GM19372 (cell line): Measurements from ENCODE around the gene PDCD1.

Source experiments
- ATAC-seq: cut with Tn5 transposase; IDR thresholded peaks from one replicate; pipeline ENCODE4 v1.9.1; 2021; ENCODE audit warnings: mild to moderate bottlenecking, low read depth, moderate library complexity; ENCODE audit not compliant: unreplicated experiment

The PDCD1 gene

GRCh38 chr2:241853651-241854341 lies 4.9 kb downstream of the PDCD1 start:
- no peak for ATAC-seq

- ATAC-seq: no peak
These were observed 5.6 kb downstream of the PDCD1 start for GRCh38 chr2:241852981-241853631.

GRCh38 chr2:241852116-241852980 lies 6.3 kb downstream of the PDCD1 start:
- ATAC-seq: no peak

GRCh38 chr2:241851325-241852115 lies 7.2 kb downstream of the PDCD1 start:
- ATAC-seq: no peak

GRCh38 chr2:241850544-241851324 lies 8.0 kb downstream of the PDCD1 start:
- ATAC-seq: no peak

GRCh38 chr2:241849616-241850543 lies 8.8 kb downstream of the PDCD1 start:
- no peak for ATAC-seq

GRCh38 chr2:241848761-241849615 lies 9.7 kb downstream of the PDCD1 start:
- ATAC-seq: no peak

- ATAC-seq: no peak
These were observed 12.3 kb downstream of the PDCD1 start for GRCh38 chr2:241846406-241846805.

- no peak for ATAC-seq
These were observed 13.7 kb downstream of the PDCD1 start for GRCh38 chr2:241844831-241845578.

- ATAC-seq: peak; percentile 63
These were observed 14.5 kb downstream of the PDCD1 start for GRCh38 chr2:241844066-241844728.

- ATAC-seq: no peak
These were observed 15.2 kb downstream of the PDCD1 start for GRCh38 chr2:241843321-241844065.

GRCh38 chr2:241842620-241843211 lies 16.0 kb downstream of the PDCD1 start:
- ATAC-seq: no peak

- ATAC-seq: no peak
These were observed 16.7 kb downstream of the PDCD1 start for GRCh38 chr2:241842067-241842415.

- no peak for ATAC-seq
These were observed 17.3 kb downstream of the PDCD1 start for GRCh38 chr2:241841181-241842066.
